Immature natural killer cell (primary cell): ENCODE measurements around the gene FERD3L. TPM values are rescaled to one million over a fixed set of nuclear protein-coding genes. Genes with fewer than 3 reads are reported as not detected.

Experiments used
- DNase-seq, 3 donors: peaks; one replicate each; pipeline ENCODE4 v3.0.0; 2022; ENCODE audit warnings: mixed read lengths in 1 of 3
- H3K27ac Mint-ChIP-seq, 6 donors: one replicate each; pipeline ENCODE4 v1.8.0; 2020; ENCODE audit warnings: mixed read lengths in 6 of 6, mild to moderate bottlenecking in 5 of 6, inconsistent platforms in 4 of 6, moderate library complexity in 3 of 6
- H3K27me3 Mint-ChIP-seq, 3 donors: one replicate each; pipeline ENCODE4 v1.8.0; 2020 to 2021; ENCODE audit warnings: low read depth in 3 of 3, mild to moderate bottlenecking in 3 of 3, mixed read lengths in 3 of 3, moderate library complexity in 3 of 3, inconsistent platforms in 1 of 3
- H3K36me3 Mint-ChIP-seq, 3 donors: one replicate each; pipeline ENCODE4 v1.8.0; 2020; ENCODE audit warnings: mixed read lengths in 3 of 3, inconsistent platforms in 2 of 3, mild to moderate bottlenecking in 2 of 3
- H3K4me1 Mint-ChIP-seq, 2 donors: one replicate each; pipeline ENCODE4 v1.8.0; 2020; ENCODE audit warnings: inconsistent platforms in 2 of 2, mild to moderate bottlenecking in 2 of 2, mixed read lengths in 2 of 2, moderate library complexity in 1 of 2
- H3K4me3 Mint-ChIP-seq, 5 donors: one replicate each; pipeline ENCODE4 v1.8.0; 2020; ENCODE audit warnings: mild to moderate bottlenecking in 5 of 5, mixed read lengths in 5 of 5, inconsistent platforms in 3 of 5, moderate library complexity in 3 of 5
- H3K9me3 Mint-ChIP-seq, 6 donors: one replicate each; pipeline ENCODE4 v1.8.0; 2020; ENCODE audit warnings: mild to moderate bottlenecking in 6 of 6, mixed read lengths in 6 of 6, inconsistent platforms in 4 of 6, moderate library complexity in 3 of 6
- polyA plus RNA-seq, 3 donors: library from polyadenylated mRNA; unstranded; fragments of 300-500 nt; fragmentation: Illumina TruSeq; gene quantifications; one replicate each; pipeline ENCODE4 v1.2.3, GENCODE V29; 2021

The FERD3L gene
- polyA plus RNA-seq, 3 donors from 2014 or later = not detected

GRCh38 chr7:19112274-19113001 is 32.8 kb downstream of the FERD3L start:
- H3K27ac Mint-ChIP-seq = no peak overlapping the region
- no peak overlapping the region for H3K4me3 Mint-ChIP-seq
- peaks cover 29 to 42% (median 34%) of the 10 kb centered on the region in 3 donors for H3K27me3 Mint-ChIP-seq

GRCh38 chr7:19111474-19112273 is 33.5 kb downstream of the FERD3L start:
- H3K4me1 Mint-ChIP-seq = peaks cover 6 to 9% of the 10 kb centered on the region in 2 donors
- peaks cover 3 to 45% (median 12%) of the 10 kb centered on the region in 6 donors for H3K9me3 Mint-ChIP-seq
- H3K4me3 Mint-ChIP-seq = peak overlapping the region in 1 of 5 donors; percentile 35
- H3K27ac Mint-ChIP-seq = no peak overlapping the region
- no peak for DNase-seq
- peaks cover 0 to 4% (median 0%) of the 10 kb centered on the region in 3 donors for H3K36me3 Mint-ChIP-seq
- H3K27me3 Mint-ChIP-seq = peaks cover 36 to 48% (median 41%) of the 10 kb centered on the region in 3 donors

More at GRCh38 chr7:19112274-19113001, 32.8 kb downstream of the FERD3L start:
- Mint-ChIP-seq H3K4me1 (peaks cover 6 to 7% of the 10 kb centered on the region in 2 donors), H3K9me3 (peaks cover 3 to 45% (median 12%) of the 10 kb centered on the region in 6 donors), H3K36me3 (peaks cover 0 to 3% (median 0%) of the 10 kb centered on the region in 3 donors)
- no peak for DNase-seq

DNA sequence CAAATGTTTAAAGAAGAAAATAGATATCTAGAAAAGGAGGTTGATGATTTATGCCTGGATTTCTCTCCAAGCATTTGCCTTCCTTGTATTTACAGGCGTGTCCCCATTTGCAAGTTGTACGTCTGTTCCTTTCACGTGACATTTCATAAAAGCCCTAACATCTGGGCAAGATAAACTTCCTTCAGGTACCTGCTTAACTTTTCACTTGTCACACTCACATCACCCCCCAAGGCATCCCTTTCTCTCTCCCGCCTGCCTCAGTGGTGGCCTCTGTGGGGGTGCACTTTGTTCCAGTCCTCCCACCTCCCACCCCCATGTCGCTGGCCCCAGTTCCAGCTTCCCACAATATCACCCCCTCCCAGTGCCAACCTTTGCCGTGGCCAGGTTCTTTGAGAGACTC is 34.4 kb downstream of the FERD3L start:
- H3K4me1 Mint-ChIP-seq = peaks cover under 1 to 5% of the 10 kb centered on the region in 2 donors
- no peak overlapping the region for H3K4me3 Mint-ChIP-seq
- no peak for DNase-seq
- peaks cover 0 to 4% (median 0%) of the 10 kb centered on the region in 3 donors for H3K36me3 Mint-ChIP-seq
- no peak overlapping the region for H3K27ac Mint-ChIP-seq
- H3K9me3 Mint-ChIP-seq = peaks cover 3 to 45% (median 12%) of the 10 kb centered on the region in 6 donors
- peaks cover 35 to 56% (median 43%) of the 10 kb centered on the region in 3 donors for H3K27me3 Mint-ChIP-seq

DNA sequence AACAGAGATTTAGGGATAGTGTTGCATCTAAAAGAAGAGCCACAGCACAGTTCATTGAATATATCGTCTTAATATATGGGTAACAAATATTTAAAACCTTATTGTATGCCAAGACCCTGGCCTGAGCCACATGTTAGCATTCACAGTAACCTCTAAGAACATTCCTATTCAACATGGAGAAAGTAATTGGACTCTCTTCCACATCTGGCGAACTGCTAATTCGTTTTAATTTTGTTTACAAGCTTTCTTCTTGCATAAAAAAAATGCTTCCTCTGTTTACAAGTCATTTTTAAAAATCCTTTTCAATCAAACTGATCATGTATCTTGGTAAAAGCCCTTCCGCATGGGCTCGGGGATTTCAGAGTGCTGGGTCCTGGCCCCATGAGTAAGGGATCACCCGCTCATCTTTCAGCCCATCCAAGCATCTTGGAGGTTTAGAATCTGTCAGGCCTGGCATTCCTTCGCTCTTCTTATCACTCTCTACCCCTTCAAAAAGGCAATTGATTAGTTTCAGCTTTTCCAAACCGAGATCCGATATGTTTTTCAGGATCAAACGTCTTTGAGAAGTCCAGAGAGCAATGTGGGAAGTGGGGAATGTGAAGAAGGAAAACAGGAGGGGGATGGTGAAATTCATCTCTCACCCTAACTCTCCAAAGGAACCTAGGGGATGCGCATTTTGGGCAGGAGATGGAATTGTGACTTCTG is 35.0 kb downstream of the FERD3L start:
- Mint-ChIP-seq H3K36me3 (peaks cover 0 to 4% (median 0%) of the 10 kb centered on the region in 3 donors), H3K4me1 (peaks cover 0 to 5% of the 10 kb centered on the region in 2 donors), H3K27ac (no peak overlapping the region), H3K9me3 (peaks cover 6 to 45% (median 12%) of the 10 kb centered on the region in 6 donors), H3K4me3 (no peak overlapping the region), H3K27me3 (peaks cover 38 to 57% (median 44%) of the 10 kb centered on the region in 3 donors)
- no peak for DNase-seq

DNA sequence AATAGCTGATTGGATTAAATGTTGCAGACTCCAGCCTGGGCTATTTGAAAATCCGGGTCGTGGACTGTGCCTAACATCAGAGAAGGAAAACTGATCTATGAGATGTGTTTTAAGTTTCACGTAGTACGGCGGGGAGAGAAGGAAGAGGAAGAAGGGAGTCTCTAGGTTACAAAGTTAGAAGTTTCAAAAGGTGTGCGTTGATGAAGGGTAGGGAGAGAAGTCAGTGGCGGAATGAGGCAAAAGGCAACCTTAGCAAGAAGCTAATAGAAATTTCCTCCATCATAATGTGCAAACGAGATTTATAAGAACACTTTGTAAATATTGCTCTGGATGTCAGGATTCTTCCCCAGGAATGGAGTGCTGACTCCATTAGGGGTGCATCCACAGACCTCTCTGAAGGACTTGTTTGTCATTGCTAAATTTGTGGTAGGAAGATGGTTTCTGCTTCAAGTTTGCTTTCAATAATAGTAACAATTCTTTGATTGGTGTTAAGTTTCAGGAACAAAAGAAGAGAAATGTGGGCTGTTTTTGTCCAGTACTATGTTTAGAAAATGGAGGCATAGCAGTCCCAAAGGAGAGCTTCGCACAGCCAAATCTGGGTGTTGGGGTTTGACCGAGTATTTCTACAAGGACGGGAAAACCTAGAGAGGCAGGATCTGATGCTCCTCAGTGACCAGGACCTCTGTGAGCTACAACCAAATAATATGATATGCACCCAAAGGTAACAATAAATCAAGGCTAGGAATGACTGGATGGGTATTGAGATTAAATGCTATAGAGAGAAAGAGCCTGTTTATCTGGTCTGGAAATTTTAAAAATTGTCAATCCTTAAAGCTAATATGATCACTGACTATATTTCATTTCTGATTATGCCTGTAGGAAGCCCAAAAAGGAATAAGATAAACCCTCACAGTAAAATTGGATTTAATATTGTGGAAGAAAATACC is 35.9 kb downstream of the FERD3L start:
- Mint-ChIP-seq H3K9me3 (peaks cover 6 to 41% (median 12%) of the 10 kb centered on the region in 6 donors), H3K4me1 (peaks cover 0 to 5% of the 10 kb centered on the region in 2 donors), H3K27ac (no peak overlapping the region), H3K36me3 (peaks cover 0 to 4% (median 0%) of the 10 kb centered on the region in 3 donors), H3K27me3 (peaks cover 40 to 62% (median 44%) of the 10 kb centered on the region in 3 donors), H3K4me3 (no peak overlapping the region)
- no peak for DNase-seq

GRCh38 chr7:19107356-19108146 is 37.7 kb downstream of the FERD3L start:
- Mint-ChIP-seq H3K4me1 (peaks cover 0 to 5% of the 10 kb centered on the region in 2 donors), H3K27me3 (peaks cover 38 to 50% (median 46%) of the 10 kb centered on the region in 3 donors), H3K36me3 (peaks cover 0 to 4% (median 0%) of the 10 kb centered on the region in 3 donors), H3K27ac (no peak overlapping the region), H3K9me3 (peaks cover 4 to 31% (median 14%) of the 10 kb centered on the region in 6 donors), H3K4me3 (peak overlapping the region in 2 of 5 donors; percentile 5 to 13)
- no peak for DNase-seq

- H3K27ac Mint-ChIP-seq = no peak overlapping the region
- no peak for DNase-seq
- peak overlapping the region in 1 of 5 donors; percentile 5 for H3K4me3 Mint-ChIP-seq
- H3K9me3 Mint-ChIP-seq = peaks cover 4 to 30% (median 14%) of the 10 kb centered on the region in 6 donors
- H3K4me1 Mint-ChIP-seq = peaks cover 0 to 5% of the 10 kb centered on the region in 2 donors
- H3K36me3 Mint-ChIP-seq = peaks cover 0 to 4% (median 0%) of the 10 kb centered on the region in 3 donors
- peaks cover 37 to 47% (median 46%) of the 10 kb centered on the region in 3 donors for H3K27me3 Mint-ChIP-seq
Measured at GRCh38 chr7:19107081-19107355, 38.2 kb downstream of the FERD3L start.

DNA sequence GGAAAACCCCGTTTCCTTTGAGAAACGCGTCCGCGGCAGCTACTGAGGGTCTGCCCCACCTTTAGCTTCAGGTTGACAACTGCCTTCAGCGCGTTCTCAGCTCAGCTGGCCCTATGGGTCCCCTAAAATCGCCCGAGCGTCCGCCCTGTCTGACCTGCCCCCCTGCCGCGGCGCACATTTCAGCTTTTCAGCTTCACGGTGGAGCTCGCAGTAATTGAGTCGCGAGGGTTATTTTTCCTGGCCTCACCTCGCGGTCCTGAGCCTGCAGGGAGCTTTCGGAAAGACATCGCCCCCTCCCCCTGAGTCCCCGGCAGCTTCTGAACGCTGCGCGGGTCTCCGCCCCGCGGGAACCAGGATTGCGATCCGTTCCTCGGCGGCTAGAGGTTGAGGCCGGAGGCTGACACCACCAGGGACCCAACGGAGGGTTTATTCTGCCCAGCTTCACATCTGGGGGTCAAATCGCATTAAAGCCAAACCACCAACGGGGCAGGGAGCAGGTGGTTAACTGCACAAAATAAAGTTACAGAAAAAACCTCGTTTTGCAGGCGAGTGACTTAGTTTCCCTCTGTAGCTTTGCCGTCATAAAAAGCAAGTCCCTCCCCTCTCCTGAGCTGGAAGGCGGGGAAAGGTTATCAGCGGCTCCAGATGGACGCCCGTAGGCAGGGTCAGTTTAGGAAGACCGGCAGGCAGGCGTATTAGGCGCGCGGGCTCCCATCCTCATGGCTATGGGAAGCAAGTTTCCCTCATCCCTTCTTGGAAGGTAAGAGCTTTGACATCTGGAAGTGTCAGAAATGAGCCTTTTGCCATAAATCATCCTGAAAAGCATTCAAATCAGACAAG is 38.8 kb downstream of the FERD3L start:
- Mint-ChIP-seq H3K36me3 (peaks cover 0 to 4% (median 0%) of the 10 kb centered on the region in 3 donors), H3K9me3 (peaks cover 4 to 27% (median 13%) of the 10 kb centered on the region in 6 donors), H3K4me1 (peaks cover 0 to 5% of the 10 kb centered on the region in 2 donors), H3K27me3 (peaks cover 36 to 42% (median 42%) of the 10 kb centered on the region in 3 donors), H3K27ac (no peak overlapping the region), H3K4me3 (peak overlapping the region in 1 of 5 donors; percentile 11)
- DNase-seq = no peak

DNA sequence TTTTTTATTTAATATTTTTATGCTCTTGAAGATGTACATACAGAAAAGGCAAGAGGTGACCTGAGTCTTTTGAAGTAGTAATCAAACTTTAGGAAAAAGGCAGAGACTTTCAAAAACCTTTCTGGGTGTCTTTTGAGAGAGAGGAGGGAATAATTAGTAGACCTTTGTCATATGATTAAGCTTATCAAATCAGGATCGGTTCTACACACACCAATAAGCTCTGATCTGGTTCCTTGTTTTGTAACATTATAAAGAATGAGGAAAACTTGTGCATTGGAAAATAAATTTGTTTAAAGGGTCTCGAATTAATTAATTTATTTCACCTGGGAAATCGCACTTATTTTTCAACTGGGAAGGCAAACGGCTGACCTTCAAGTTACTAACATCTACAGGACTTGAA is 39.7 kb downstream of the FERD3L start:
- no peak for DNase-seq
- Mint-ChIP-seq H3K4me1 (peaks cover 0 to 5% of the 10 kb centered on the region in 2 donors), H3K27ac (no peak overlapping the region), H3K9me3 (peaks cover 4 to 27% (median 7%) of the 10 kb centered on the region in 6 donors), H3K4me3 (no peak overlapping the region), H3K27me3 (peaks cover 37 to 38% (median 38%) of the 10 kb centered on the region in 3 donors), H3K36me3 (peaks cover 0 to 4% (median 0%) of the 10 kb centered on the region in 3 donors)

- Mint-ChIP-seq H3K27ac (no peak overlapping the region), H3K9me3 (peaks cover 4 to 22% (median 7%) of the 10 kb centered on the region in 6 donors), H3K4me1 (peaks cover 0 to 5% of the 10 kb centered on the region in 2 donors), H3K27me3 (peaks cover 33 to 37% (median 36%) of the 10 kb centered on the region in 3 donors), H3K4me3 (no peak overlapping the region), H3K36me3 (peaks cover 0 to 4% (median 0%) of the 10 kb centered on the region in 3 donors)
- no peak for DNase-seq
Measured at GRCh38 chr7:19104811-19105210, 40.4 kb downstream of the FERD3L start.

DNA sequence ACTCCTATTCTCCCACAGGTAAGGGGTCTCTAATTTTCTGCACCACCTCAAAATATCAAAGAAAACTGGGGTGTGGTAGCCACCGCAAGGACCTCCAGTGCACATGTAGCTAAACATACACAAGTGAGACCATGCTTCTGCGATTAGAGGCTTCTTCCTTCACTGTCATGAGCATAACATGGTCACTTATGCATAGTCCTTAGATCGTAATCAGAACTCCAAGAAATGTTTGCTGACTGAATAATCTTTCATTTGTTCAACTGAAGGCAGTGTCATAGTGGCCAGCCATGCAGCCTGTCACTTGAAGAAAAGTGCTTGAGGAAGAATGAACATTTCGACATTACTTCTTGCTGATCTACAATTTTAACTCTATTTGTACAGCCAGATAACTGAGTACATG is 42.3 kb downstream of the FERD3L start:
- Mint-ChIP-seq H3K27ac (no peak overlapping the region), H3K4me1 (peaks cover 0 to 5% of the 10 kb centered on the region in 2 donors), H3K27me3 (peaks cover 23 to 25% (median 23%) of the 10 kb centered on the region in 3 donors)

More for the DNA sequence above, 42.3 kb downstream of the FERD3L start:
- H3K9me3 Mint-ChIP-seq = peaks cover 2 to 18% (median 4%) of the 10 kb centered on the region in 6 donors
- no peak for DNase-seq
- peaks cover 0 to 4% (median 0%) of the 10 kb centered on the region in 3 donors for H3K36me3 Mint-ChIP-seq
- no peak overlapping the region for H3K4me3 Mint-ChIP-seq
